ENCODE data around the gene BTD.

BTD gene

GRCh38 chr3:15673536-15673935, 72.0 kb downstream of the BTD start:
- no peak for DNase-seq

DNA sequence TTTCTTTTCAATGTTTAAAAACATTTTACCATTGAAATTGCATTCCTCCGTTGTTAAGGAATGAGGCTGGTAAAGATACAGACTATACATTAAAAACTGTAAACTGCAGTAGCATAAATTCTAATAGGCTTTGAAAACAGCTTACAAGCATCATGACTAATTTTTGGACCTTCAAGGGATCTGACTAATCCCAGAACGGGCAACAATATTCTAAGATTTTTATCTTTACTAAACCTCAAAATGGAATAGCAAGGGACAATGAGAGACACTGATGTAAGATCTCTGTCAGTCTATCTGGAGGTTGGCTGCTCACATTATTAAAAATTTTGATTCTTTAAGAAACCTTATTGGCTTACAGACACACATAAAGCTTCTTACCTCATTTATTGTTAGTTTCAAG, 74.7 kb downstream of the BTD start:
- DNase-seq, result no peak

- DNase-seq, result no peak
Measured at GRCh38 chr3:15679306-15679705, 77.8 kb downstream of the BTD start.

DNA sequence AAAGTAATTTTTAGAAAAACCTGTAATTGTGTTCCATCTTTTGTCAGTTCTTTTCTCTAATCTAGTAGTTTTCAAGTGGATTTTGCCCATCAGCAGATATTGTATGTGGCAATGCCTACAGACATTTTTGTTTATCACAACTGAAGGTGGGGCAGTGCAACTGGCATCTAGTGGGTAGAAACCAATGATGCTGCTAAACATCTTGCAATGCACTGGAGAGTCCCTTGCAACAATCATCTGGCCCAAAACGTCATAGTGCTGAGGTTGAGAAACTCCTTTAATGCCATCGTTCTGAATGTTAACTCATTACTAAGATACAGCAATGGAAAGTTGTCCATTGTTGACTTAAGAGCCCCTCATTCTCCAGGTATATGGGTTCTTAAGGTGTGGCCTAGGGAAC, 80.1 kb downstream of the BTD start:
- no peak for DNase-seq

DNA sequence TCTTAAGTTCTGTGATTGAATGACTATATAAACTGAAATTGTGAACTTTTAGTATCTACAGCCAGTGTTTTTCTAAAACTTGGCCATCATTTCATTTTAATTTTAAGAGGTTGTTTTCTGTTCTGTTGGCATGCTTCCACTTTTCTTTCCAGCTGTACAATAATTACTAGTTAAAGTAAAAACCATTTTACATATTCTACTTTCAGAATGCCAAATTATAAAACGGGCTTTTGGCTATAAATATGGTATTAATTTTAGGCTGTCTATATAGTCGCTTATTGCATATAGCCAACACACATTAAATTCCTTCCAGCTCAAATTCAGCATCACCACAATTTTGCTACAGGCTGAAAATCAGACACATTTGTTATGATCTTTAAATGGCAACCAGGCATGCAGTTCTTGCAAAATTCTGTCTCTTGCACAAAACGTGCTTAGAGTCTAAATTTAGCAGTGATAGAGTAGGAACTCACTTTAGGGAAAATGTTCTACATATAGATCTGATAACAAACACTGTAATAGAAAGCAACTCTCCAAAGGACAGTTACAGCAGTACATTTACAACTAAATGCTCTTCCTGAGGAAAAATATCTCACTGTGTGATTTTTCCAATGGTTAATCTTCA, 81.1 kb downstream of the BTD start:
- no peak for DNase-seq

GRCh38 chr3:15683253-15683652, 81.7 kb downstream of the BTD start:
- no peak for DNase-seq

- DNase-seq, result no peak
Measured at GRCh38 chr3:15685927-15686326, 84.4 kb downstream of the BTD start.

- no peak for DNase-seq
Measured at GRCh38 chr3:15690230-15690629, 88.7 kb downstream of the BTD start.

GRCh38 chr3:15690748-15691147, 89.2 kb downstream of the BTD start:
- no peak for DNase-seq

DNA sequence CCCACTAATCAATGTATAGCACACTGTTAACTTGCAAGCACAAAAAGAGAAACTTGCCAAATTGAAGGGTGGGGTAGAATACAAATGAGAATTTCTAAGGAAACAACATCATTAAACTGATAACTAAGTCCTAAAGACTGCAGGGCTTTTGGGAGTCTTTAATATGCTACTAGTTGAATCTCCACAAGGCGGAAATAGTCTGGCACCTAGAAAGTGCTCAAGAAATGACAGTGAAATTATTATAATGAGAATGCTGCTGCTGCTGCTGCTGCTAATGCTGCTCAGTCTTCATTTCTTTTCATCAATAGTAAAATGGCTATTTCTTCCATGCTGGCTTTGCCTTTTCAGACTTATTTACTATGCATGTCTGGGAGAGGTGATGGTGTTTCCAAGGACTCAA, 91.8 kb downstream of the BTD start:
- DNase-seq, result no peak

GRCh38 chr3:15694628-15695027, 93.1 kb downstream of the BTD start:
- no peak for DNase-seq
